Measurements from ENCODE around the gene NPIPB8.

- TF ChIP-seq CTCF (IDR thresholded peaks at IDR 0.05; ENCODE audit: poor library complexity, severe bottlenecking) (no peak), POLR2AphosphoS5 (IDR thresholded peaks at IDR 0.05) (no peak), EP300 (conservative IDR thresholded peaks at IDR 0.05; ENCODE audit: poor library complexity, severe bottlenecking) (no peak), RAD21 (conservative IDR thresholded peaks at IDR 0.05) (no peak), TAF1 (IDR thresholded peaks at IDR 0.05; ENCODE audit: low read depth) (no peak), EZH2 (IDR thresholded peaks at IDR 0.05; ENCODE audit: borderline replicate concordance, insufficient read depth, low read length, poor library complexity, severe bottlenecking) (no peak), REST (IDR thresholded peaks at IDR 0.05; ENCODE audit: borderline replicate concordance) (no peak), SMC3 (conservative IDR thresholded peaks at IDR 0.05; ENCODE audit: poor library complexity) (no peak), MXI1 (conservative IDR thresholded peaks at IDR 0.05; ENCODE audit: poor library complexity, severe bottlenecking) (no peak)
Observed at GRCh38 chr16:28596840-28597691, 40.8 kb upstream of the NPIPB8 start, which contains the start of gene SULT1A2.
